ENCODE results near the gene ZNF70. TPM values are rescaled to one million over a fixed set of nuclear protein-coding genes. Genes with fewer than 3 reads are reported as not detected.

Gene ZNF70
- total RNA-seq, 1 experiment from 2014 or later, result 6.5 TPM

DNA sequence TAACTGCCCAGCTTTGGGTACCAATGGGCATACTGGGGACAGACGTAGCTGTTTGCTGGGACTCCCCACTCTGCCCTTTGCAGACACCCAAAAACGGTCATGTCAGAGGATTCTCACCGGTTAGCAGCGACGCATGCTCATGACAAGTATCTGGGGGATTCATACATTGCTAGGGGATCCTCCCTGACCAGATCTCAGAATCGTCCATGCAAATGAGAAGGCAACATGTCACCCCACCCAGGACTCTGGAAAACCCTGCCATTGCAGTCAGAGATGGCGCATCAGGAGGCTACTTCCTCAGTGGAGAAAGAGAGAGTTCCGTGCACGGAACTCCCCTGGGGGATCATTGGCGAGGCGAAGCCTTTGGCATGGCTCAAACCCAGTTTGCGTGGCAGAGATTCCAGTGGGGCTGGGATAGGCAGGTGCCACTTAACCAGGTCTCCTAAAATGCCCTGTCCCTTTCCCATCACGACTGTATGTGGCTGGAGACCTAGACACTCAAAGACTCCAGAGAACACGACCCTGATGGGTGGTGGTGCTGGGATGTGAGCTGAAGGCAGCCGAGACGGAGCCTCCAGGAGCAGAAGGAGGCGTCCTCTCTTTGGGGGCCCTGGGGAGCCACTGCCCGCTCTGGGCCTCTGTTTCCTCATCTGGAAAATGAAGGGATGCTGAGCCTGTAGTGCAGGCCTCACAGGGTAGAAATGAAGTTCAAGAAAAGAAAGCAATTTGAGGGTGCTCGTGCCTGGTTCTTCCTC lies 55.2 kb downstream of the ZNF70 start:
- intact Hi-C loops (cut with micrococcal nuclease; ENCODE audit: unreplicated experiment), result no loop called here
- CTCF ChIA-PET, result no interaction called here
- TF ChIP-seq, protein P1, sequence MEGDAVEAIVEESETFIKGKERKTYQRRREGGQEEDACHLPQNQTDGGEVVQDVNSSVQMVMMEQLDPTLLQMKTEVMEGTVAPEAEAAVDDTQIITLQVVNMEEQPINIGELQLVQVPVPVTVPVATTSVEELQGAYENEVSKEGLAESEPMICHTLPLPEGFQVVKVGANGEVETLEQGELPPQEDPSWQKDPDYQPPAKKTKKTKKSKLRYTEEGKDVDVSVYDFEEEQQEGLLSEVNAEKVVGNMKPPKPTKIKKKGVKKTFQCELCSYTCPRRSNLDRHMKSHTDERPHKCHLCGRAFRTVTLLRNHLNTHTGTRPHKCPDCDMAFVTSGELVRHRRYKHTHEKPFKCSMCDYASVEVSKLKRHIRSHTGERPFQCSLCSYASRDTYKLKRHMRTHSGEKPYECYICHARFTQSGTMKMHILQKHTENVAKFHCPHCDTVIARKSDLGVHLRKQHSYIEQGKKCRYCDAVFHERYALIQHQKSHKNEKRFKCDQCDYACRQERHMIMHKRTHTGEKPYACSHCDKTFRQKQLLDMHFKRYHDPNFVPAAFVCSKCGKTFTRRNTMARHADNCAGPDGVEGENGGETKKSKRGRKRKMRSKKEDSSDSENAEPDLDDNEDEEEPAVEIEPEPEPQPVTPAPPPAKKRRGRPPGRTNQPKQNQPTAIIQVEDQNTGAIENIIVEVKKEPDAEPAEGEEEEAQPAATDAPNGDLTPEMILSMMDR (IDR thresholded peaks at IDR 0.05; ENCODE audit: unreplicated experiment), result no peak
- Mint-ChIP-seq H3K27ac (ENCODE audit: unreplicated experiment) (no peak overlapping the region), H3K9me3 (ENCODE audit: low read depth, unreplicated experiment) (no peaks in the 10 kb centered on the region), H3K27me3 (ENCODE audit: unreplicated experiment) (no peaks in the 10 kb centered on the region), H3K4me3 (ENCODE audit: low read depth, unreplicated experiment) (no peak overlapping the region), H3K4me1 (ENCODE audit: low read depth, unreplicated experiment) (no peaks in the 10 kb centered on the region), H3K36me3 (ENCODE audit: insufficient read depth, unreplicated experiment) (peaks cover 9% of the 10 kb centered on the region)
- DNase-seq, result no peak
- no TSS peak for BruUV-seq (replicated peaks)

DNA sequence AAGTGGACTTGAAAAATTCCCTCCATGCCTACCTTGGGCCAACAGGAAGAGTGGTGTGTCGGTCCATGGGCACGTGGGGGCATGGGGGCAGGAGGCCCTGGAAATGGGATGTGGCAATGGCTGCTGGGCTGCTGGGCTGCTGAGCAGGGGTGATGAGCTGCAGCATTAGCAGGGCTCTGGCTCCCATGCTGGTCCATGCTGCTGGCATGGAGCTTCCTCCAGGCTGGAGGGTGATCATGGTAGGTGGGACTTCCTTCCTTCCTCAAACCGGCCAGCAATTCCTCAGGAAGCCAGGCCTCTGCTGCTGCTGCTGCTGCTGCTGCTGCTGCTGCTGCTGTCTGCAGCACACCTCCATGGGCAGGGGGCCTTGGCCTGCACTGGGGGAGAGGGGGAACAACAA lies 55.8 kb downstream of the ZNF70 start:
- intact Hi-C loops (cut with micrococcal nuclease; ENCODE audit: unreplicated experiment), result no loop called here
- CTCF ChIA-PET, result no interaction called here

DNA sequence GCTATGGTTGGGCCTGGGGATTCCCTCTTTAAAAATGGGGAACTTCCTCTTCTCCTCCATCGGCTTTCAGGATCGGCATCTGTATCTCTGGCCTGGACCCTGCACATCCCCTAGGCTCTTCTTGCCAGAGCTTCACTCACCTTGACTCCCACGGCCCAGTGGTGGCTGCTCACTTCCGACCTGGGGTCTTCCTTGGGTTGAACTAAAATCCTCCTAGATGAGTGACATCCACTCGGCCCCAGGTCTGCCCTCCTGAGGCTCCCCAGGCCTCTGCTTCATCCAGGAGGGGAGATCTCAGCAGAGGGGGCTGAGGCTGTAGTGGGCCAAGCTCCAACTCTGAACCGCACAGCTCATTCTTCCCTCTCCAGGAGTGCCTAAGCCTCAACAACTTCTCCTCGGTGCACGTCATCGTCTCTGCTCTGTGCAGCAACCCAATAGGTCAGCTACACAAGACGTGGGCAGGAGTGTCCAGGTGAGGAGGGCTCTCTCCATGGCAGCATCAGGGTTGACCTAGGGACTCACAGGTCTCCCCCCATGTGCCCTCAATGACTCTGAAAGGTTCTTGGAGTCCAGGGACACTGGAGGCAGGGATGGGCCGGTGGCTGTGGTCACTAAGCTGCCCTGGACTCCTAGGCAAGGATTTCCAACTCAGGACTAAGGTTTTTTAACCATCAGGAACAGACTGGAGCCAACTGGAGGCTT lies 56.8 kb downstream of the ZNF70 start:
- CTCF ChIA-PET, result interaction anchor here (0.9 kb wide), 1 partner anchor 45 kb away, joined by 3 read pairs; no protein-coding TSS in a partner anchor
- Mint-ChIP-seq H3K9me3 (ENCODE audit: low read depth, unreplicated experiment) (no peaks in the 10 kb centered on the region), H3K27me3 (ENCODE audit: unreplicated experiment) (no peaks in the 10 kb centered on the region), H3K4me3 (ENCODE audit: low read depth, unreplicated experiment) (no peak overlapping the region), H3K4me1 (ENCODE audit: low read depth, unreplicated experiment) (no peaks in the 10 kb centered on the region), H3K27ac (ENCODE audit: unreplicated experiment) (no peak overlapping the region), H3K36me3 (ENCODE audit: insufficient read depth, unreplicated experiment) (peaks cover 10% of the 10 kb centered on the region)
- intact Hi-C loops (cut with micrococcal nuclease; ENCODE audit: unreplicated experiment), result no loop called here
- no peak for DNase-seq
- TF ChIP-seq, protein P1 (IDR thresholded peaks at IDR 0.05; ENCODE audit: unreplicated experiment), result no peak
- no TSS peak for BruUV-seq (replicated peaks)

More for the DNA sequence above, 55.8 kb downstream of the ZNF70 start:
- Mint-ChIP-seq H3K4me1 (ENCODE audit: low read depth, unreplicated experiment) (no peaks in the 10 kb centered on the region), H3K4me3 (ENCODE audit: low read depth, unreplicated experiment) (no peak overlapping the region), H3K27ac (ENCODE audit: unreplicated experiment) (no peak overlapping the region), H3K36me3 (ENCODE audit: insufficient read depth, unreplicated experiment) (peaks cover 7% of the 10 kb centered on the region), H3K27me3 (ENCODE audit: unreplicated experiment) (no peaks in the 10 kb centered on the region), H3K9me3 (ENCODE audit: low read depth, unreplicated experiment) (no peaks in the 10 kb centered on the region)
- BruUV-seq (replicated peaks), result no TSS peak
- DNase-seq, result no peak
- TF ChIP-seq, protein P1 (IDR thresholded peaks at IDR 0.05; ENCODE audit: unreplicated experiment), result no peak

DNA sequence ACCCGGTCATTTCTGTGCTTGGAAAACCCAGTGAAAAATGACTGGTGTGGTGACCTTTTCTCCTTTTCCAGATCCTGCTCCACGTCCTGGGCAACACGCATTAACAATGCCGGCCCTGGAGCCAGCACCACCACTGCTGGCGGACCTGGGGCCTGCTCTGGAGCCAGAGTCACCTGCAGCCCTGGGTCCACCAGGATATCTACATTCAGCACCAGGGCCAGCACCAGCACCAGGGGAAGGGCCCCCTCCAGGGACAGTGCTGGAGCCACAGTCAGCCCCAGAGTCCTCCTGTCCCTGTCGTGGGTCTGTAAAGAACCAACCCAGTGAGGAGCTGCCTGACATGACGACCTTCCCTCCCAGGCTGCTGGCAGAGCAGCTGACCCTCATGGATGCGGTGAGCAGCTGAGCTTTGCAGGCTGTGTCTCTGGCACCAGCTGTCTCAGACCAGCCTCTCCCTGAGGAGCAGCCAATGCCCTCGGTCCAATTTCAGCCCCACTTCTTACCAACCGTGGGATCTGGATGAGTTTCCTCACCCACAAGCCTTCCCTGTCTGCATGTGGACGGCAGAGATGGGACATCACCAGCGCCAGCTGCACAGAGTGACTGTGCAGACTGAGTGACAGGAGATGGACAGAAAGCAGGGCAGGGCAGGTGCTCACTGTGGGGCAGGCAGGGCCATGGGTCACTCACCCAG lies 58.2 kb downstream of the ZNF70 start:
- no peak for DNase-seq
- CTCF ChIA-PET, result interaction anchor here (0.5 kb wide), 1 partner anchor 120 kb away, joined by 4 read pairs; no protein-coding TSS in a partner anchor
- Mint-ChIP-seq H3K36me3 (ENCODE audit: insufficient read depth, unreplicated experiment) (peaks cover 10% of the 10 kb centered on the region), H3K4me1 (ENCODE audit: low read depth, unreplicated experiment) (no peaks in the 10 kb centered on the region), H3K27ac (ENCODE audit: unreplicated experiment) (no peak overlapping the region), H3K4me3 (ENCODE audit: low read depth, unreplicated experiment) (no peak overlapping the region), H3K27me3 (ENCODE audit: unreplicated experiment) (no peaks in the 10 kb centered on the region), H3K9me3 (ENCODE audit: low read depth, unreplicated experiment) (no peaks in the 10 kb centered on the region)
- TF ChIP-seq, protein P1 (IDR thresholded peaks at IDR 0.05; ENCODE audit: unreplicated experiment), result no peak
- no TSS peak for BruUV-seq (replicated peaks)
- intact Hi-C loops (cut with micrococcal nuclease; ENCODE audit: unreplicated experiment), result no loop called here
